ENCODE results near the gene ETFBKMT. TPM values are rescaled to one million over a fixed set of nuclear protein-coding genes. Genes with fewer than 3 reads are reported as not detected.
A peak's percentile ranks its signal among the peaks of the same experiment; 100 is the strongest.

Gene ETFBKMT
- polyA plus RNA-seq, 1 of the 3 experiments (the other 2 are of a cell fraction): 1.6 TPM

DNA sequence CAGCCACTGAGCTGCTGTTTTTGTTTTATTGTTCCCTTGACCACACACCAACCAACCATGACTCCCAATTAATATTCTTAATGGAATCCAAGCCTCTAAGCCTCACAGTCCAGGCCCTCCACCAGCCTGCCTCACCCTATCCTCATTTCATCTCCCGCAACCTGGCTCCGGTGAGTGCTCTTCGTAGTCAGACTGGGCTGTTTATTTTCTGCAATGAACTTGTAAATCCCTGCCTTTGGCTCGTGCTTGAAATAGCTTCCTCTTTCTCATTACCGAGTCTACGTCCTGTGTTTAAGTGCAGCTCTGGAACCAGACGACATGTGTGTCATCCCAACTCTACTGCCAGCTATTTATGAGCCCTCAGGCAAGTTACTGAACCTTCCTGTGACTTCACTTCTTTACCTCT, 12.4 kb upstream of the ETFBKMT start:
- Histone ChIP-seq H3K36me3 (replicated peaks in 1 of 2; ENCODE audit: control insufficient read depth in 1 of 2, insufficient read depth in 2 of 2, low read length in 1 of 2) (peaks cover 0 to 8% of the 10 kb centered on the region in 2 experiments), H3K9me2 (no peaks in the 10 kb centered on the region), H3K4me1 (ENCODE audit: control insufficient read depth in 1 of 2, insufficient read depth in 2 of 2, low read depth in 1 of 2, low read length in 1 of 2) (peaks cover 0 to 15% of the 10 kb centered on the region in 2 experiments; a peak in 2 of 4 replicates), H3K4me3 (ENCODE audit: low read depth in 2 of 2, low read length in 1 of 2) (no peak overlapping the region), H3K9me3 (no peaks in the 10 kb centered on the region), H3K4me2 (no peak overlapping the region), H4K20me1 (ENCODE audit: insufficient read depth) (no peaks in the 10 kb centered on the region), H3F3A (replicated peaks; ENCODE audit: insufficient read depth) (peaks cover 3% of the 10 kb centered on the region), H3K27me3 (ENCODE audit: insufficient read depth) (no peaks in the 10 kb centered on the region), H3K79me2 (ENCODE audit: insufficient read depth) (peaks cover 85% of the 10 kb centered on the region), H3K9ac (no peak overlapping the region), H2AFZ (ENCODE audit: low read depth) (no peak overlapping the region), H3K27ac (ENCODE audit: low read depth in 2 of 2, low read length in 1 of 2) (peak overlapping the region in 1 of 2 experiments; percentile 68; a peak in 2 of 4 replicates)
- DNase-seq: peak; percentile 17
- ChIA-PET CTCF (interaction anchor here (0.7 to 3.6 kb wide), 4 partner anchors 11 to 244 kb away, joined by 3 to 20 read pairs (median 4); partner anchors contain the start of gene AMN1), POLR2A (interaction anchor here (0.6 kb wide), 2 partner anchors 50 to 269 kb away, joined by 3 read pairs; no protein-coding TSS in a partner anchor)
- TF ChIP-seq, protein P1, sequence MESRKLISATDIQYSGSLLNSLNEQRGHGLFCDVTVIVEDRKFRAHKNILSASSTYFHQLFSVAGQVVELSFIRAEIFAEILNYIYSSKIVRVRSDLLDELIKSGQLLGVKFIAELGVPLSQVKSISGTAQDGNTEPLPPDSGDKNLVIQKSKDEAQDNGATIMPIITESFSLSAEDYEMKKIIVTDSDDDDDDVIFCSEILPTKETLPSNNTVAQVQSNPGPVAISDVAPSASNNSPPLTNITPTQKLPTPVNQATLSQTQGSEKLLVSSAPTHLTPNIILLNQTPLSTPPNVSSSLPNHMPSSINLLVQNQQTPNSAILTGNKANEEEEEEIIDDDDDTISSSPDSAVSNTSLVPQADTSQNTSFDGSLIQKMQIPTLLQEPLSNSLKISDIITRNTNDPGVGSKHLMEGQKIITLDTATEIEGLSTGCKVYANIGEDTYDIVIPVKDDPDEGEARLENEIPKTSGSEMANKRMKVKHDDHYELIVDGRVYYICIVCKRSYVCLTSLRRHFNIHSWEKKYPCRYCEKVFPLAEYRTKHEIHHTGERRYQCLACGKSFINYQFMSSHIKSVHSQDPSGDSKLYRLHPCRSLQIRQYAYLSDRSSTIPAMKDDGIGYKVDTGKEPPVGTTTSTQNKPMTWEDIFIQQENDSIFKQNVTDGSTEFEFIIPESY (IDR thresholded peaks at IDR 0.05; ENCODE audit: borderline replicate concordance, low read depth): no peak
- TF ChIP-seq, protein P2, sequence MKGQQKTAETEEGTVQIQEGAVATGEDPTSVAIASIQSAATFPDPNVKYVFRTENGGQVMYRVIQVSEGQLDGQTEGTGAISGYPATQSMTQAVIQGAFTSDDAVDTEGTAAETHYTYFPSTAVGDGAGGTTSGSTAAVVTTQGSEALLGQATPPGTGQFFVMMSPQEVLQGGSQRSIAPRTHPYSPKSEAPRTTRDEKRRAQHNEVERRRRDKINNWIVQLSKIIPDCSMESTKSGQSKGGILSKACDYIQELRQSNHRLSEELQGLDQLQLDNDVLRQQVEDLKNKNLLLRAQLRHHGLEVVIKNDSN (IDR thresholded peaks at IDR 0.05; ENCODE audit: borderline replicate concordance, low read depth): no peak
- TF ChIP-seq, protein P3, sequence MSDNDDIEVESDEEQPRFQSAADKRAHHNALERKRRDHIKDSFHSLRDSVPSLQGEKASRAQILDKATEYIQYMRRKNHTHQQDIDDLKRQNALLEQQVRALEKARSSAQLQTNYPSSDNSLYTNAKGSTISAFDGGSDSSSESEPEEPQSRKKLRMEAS (IDR thresholded peaks at IDR 0.05; ENCODE audit: low read depth): no peak
- TF ChIP-seq EP300 (IDR thresholded peaks at IDR 0.05; ENCODE audit: borderline replicate concordance in 1 of 2, low read depth in 1 of 2, low read length in 1 of 2) (no peak), GATA2 (CRISPR knock-in tag; IDR thresholded peaks at IDR 0.05) (no peak), POLR2AphosphoS5 (IDR thresholded peaks at IDR 0.05; ENCODE audit: low read depth, low read length) (no peak), CHD2 (IDR thresholded peaks at IDR 0.05; ENCODE audit: low read length, partially characterized antibody) (no peak), ELF1 (IDR thresholded peaks at IDR 0.05) (no peak), SMC3 (IDR thresholded peaks at IDR 0.05; ENCODE audit: low read depth, low read length) (no peak), RCOR1 (IDR thresholded peaks at IDR 0.05; ENCODE audit: low read length) (no peak), GABPA (IDR thresholded peaks at IDR 0.05; ENCODE audit: low read depth) (no peak), FOSL2 (IDR thresholded peaks at IDR 0.05; ENCODE audit: borderline replicate concordance, low read depth) (no peak), RFX5 (IDR thresholded peaks at IDR 0.05; ENCODE audit: low read length) (no peak), EZH2phosphoT487 (IDR thresholded peaks at IDR 0.05; ENCODE audit: borderline replicate concordance, low read depth) (no peak), TEAD4 (IDR thresholded peaks at IDR 0.05; ENCODE audit: borderline replicate concordance, insufficient read depth) (no peak)
- TF ChIP-seq, protein P4, sequence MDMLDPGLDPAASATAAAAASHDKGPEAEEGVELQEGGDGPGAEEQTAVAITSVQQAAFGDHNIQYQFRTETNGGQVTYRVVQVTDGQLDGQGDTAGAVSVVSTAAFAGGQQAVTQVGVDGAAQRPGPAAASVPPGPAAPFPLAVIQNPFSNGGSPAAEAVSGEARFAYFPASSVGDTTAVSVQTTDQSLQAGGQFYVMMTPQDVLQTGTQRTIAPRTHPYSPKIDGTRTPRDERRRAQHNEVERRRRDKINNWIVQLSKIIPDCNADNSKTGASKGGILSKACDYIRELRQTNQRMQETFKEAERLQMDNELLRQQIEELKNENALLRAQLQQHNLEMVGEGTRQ (IDR thresholded peaks at IDR 0.05; ENCODE audit: borderline replicate concordance, low read depth, low read length): no peak
- TF ChIP-seq, protein P5, sequence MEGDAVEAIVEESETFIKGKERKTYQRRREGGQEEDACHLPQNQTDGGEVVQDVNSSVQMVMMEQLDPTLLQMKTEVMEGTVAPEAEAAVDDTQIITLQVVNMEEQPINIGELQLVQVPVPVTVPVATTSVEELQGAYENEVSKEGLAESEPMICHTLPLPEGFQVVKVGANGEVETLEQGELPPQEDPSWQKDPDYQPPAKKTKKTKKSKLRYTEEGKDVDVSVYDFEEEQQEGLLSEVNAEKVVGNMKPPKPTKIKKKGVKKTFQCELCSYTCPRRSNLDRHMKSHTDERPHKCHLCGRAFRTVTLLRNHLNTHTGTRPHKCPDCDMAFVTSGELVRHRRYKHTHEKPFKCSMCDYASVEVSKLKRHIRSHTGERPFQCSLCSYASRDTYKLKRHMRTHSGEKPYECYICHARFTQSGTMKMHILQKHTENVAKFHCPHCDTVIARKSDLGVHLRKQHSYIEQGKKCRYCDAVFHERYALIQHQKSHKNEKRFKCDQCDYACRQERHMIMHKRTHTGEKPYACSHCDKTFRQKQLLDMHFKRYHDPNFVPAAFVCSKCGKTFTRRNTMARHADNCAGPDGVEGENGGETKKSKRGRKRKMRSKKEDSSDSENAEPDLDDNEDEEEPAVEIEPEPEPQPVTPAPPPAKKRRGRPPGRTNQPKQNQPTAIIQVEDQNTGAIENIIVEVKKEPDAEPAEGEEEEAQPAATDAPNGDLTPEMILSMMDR (IDR thresholded peaks at IDR 0.05): no peak
- 66% methylated on average over 7 of the region's 7 CpGs for WGBS (ENCODE audit: low lambda C conversion rate)
